HG03571 (cell line): ENCODE results near the gene CCDC78.

Source experiments
- ATAC-seq: cut with Tn5 transposase; IDR thresholded peaks from one replicate; pipeline ENCODE4 v1.9.1; 2021; ENCODE audit not compliant: unreplicated experiment

The CCDC78 gene

DNA sequence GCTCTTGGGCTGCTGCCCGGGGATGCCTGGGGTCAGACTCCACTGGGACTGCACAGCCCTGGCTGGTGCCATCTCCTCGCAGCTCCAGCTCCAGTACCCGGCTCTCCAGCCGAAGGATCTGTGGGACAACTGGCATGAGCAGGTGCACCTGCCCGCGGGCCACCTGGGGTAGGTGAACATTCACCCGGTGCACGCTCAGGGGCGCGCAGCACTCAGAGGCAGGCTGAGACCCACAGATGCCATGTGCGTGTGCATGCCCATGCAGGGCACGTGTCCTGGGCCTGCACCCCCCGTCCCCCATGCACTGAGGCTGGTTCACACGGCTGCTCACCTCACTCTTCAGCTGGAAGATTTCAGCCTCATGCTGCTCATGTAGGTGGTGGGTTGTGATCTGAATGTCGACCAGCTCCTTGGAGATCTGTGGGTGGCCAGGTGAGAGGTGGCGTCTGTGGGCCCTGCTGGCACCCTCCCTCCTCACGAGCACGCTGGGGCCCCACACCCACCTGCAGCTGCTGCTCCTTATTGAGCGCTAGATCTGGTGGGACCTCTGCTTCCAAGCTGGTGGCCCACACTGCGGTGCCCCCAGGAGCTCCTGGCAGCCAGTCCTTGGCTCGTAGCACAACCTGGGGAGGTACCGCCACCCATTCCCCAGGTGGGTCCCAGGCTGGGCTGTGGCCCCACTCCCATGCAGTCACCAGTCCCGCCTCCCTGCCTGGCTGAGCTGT, 618 bp downstream of the CCDC78 start:
- ATAC-seq = no peak

DNA sequence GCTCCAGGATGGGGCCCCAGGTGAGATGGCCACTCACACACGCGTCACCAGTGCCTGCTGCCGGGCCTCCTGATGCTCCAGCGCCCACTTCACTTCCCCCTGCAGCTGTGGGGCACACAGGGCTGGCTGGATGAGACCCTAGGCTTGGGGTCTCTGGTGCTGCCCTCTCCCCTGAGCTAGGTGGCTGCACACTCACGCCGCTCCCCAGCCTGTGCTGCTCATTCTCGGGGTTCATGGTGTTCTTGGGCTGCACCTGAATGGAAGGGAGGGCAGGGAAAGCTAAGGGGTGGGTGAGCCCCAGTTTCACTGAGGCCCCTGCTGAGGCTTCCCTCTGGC, 1.2 kb downstream of the CCDC78 start:
- ATAC-seq = no peak

DNA sequence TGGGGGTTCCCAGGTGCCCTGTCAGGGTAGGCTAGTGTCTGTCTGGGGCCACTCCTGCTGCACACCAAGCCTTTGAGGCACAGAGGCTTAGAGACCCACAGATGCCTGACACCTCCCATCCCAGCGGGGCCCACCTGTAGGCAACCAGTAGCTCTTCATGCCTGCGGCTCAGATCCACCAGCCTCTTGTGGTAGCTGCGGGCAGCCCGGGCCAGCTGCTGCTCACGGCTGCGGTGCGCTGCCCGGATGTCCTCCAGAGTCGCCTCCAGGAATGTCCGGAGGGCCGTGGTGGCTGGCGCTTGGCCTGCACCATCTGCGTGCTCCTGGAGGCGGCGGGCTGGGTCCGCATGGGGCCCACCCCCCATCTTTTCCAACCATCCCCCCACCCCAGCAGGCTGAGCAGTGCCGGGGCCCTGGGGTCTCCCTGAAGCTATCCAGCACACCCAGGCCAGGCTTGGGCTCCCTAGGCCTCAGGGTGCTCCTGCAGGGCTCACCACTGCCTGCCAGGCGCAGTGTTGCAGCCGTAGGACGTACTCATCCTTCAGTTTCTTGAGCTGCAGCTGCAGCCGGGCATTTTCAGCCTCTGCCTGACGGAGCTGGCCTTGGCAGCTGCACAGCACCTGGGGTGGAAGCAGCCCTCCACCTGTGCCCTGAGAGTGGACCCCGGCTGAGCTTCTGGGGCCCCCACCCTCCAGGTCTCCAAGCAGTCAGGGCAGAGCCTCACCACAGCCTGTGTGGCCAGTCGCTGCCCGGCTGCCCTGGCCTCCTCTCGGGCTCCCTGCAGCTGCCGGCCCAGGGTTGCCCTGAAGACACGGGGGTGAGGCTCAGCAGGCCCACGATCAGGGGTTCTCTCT, 1.8 kb downstream of the CCDC78 start:
- ATAC-seq = no peak

DNA sequence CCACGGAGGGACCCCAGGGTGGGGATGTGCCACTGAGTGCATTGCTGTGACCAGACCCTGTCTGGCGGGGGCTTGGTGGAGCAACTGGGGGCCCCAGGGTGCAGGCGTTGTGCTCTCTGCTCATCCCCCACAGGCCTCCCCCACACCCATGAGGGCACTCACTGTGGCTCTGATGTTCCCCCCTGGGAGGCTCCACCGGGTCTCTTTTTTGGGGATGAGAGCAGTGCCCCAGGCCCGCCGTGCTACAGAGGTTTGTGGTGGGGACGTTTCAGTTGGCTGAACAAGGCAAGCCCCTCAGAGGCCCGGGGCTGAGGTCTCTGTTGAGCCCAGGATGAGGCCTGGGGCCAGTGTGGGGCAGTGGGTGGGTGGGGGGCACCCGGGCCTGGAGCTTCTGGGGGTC, 2.5 kb downstream of the CCDC78 start:
- no peak for ATAC-seq

DNA sequence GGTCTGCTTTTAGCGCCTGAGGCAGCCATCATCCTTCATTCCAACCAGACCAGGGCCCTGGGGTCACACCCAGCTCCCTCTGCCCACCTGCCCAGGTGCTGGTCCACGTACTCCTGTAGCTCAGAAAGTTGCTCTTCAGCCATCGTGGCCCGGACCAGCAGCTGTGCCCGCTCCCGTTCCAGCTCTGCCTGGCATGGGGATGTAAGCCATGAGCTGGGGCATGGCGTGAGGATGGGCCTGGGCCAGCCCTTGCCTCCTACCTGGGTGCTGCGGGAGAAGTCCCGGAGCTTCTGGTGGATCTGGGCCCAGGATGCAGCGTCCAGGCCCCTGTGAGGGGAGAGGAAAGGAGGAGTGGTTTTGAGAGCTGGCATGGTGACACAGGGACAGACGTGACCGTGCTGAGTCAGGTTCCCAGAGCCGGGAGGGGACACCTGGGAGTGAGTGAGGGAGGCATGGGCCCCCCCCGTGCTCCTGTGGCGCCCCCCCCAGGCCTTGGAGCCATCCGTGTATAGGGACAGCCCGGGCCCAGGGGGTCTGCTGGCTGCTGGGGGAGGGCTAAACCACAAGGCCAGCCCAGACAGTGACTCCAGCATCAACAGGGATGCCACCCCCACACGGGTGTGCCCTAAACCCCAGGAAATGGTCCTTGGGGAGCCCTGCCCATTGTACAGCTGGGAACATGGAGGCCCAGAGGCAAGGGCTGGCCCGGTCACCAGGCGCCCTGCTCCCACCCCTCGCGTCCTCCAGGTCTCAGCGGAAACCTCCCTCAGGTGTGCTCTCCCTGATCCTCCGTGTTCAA, 3.2 kb downstream of the CCDC78 start:
- no peak for ATAC-seq

DNA sequence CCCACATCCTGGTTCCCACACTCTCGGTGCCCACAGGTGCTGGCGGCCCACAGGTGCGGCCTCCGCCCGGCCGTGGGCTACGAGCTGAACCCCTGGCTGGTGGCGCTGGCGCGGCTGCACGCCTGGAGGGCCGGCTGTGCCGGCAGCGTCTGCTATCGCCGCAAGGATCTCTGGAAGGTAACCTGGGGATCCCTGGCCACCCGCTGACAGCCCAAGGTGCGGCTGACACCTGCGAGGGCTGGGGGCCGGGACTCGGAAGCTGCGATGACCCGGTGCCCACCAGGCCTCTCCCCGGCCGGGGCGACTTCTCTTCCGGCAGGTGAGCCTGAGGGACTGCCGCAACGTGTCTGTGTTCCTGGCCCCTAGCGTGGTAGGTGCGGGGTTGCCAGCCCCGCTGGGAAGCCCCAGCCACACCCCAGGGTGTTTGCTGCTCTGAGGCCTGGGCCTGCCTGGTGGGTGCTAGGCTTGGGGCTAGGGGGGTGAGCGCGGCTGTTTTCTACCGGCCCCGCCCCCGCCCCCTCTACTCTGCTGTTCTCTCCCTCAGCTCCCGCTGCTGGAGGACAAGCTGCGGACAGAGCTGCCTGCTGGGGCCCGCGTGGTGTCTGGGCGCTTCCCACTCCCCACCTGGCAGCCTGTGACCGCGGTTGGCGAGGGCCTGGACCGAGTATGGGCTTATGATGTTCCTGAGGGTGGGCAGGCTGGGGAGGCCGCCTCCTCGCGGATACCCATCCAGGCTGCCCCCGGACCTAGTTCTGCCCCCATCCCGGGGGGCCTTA, 4.3 kb downstream of the CCDC78 start:
- ATAC-seq = no peak

DNA sequence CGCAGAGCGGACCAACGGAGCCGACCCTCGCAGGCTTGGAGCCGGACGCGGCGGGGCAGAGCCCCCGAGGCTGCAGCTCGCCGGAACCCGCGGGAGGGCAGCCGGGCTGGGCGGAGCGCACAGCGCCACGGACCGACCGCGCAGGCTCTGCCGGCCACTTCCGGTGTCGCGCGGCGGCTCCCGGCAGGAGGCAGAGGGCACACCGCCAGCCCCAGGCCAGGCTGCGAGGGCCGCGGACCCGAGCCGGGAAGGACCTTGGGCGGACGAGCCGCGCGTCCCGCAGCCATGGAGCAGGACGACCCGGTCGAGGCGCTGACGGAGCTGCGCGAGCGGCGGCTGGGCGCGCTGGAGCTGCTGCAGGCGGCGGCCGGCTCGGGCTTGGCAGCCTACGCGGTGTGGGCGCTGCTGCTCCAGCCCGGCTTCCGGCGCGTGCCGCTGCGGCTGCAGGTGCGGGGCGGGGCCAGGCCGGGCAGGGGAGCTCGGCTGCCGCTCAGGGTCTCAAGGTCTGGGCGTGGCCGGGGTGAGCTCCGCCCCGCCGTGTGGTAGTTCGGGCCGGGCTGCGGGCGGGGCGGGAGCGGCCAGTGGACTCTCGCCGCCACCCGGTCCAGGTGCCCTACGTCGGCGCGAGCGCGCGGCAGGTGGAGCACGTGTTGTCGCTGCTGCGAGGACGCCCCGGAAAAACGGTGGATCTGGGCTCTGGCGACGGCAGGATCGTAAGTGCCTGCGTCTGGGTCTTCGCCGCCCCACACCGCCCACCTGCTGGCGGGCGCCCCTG, 5.1 kb downstream of the CCDC78 start, which contains the start of gene ANTKMT:
Gene ANTKMT, plus strand, starts transcription at position 157 of the 775 bp plus-strand sequence. Its CDS starts 129 bp downstream, at position 286.
- ATAC-seq = peak; percentile 58

DNA sequence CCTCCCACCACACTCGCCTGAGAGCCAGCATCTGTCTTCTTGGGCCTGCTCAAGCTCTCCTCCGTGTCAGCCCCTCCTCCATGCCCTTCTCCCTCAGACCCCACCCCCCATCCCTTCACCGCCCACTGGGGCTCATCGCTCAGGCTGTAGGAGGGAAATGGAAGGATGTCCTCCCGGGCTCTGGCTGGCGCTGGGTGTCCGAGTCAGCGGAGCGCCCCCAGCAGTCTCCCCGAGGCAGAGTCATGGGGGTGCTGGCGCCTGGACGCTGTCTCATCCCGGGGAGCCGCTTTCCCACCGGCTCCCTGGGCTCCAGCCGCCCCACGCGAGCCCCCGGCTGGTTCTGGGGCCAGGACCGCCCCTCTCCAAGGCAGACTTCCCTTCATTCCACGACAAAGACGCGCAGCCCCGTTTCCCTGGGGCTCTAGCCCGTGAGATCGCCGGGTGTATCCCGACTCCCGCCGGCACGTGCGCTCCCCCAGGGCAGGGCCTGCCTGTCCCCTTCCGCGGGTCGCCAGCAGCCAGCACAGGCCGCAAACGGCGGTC, 5.7 kb downstream of the CCDC78 start:
- peak; percentile 9 for ATAC-seq

DNA sequence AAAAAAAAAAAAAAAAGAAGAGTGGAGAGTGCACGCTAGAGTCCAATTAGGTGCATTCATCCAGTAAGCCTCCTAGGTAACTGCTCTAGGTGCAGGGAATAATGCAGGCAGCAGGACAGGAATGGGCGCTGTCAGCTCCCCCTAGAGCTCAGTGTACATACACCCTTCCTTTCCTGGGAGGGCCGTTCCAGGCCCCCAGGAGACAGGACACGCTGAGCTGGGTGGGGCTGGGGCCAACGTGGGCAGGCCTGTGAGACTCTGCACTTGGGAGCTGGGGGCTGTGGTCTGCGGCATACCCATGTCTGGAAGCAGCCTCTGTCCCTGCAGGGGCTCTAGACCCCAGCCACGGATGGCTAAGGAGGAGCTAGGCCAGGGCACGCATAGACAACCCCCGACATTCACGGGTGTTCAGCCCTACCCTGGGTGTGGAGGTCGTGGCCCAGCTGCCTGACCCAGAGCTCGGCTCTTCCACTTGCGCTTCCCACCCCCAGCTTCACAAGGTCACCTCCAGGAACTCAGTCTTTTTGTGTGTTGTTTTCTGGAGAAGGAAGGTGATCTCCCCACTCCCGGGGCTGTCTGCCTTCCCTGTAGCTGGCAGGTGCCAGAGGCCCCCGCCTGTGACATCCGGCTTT, 6.3 kb downstream of the CCDC78 start:
- no peak for ATAC-seq

DNA sequence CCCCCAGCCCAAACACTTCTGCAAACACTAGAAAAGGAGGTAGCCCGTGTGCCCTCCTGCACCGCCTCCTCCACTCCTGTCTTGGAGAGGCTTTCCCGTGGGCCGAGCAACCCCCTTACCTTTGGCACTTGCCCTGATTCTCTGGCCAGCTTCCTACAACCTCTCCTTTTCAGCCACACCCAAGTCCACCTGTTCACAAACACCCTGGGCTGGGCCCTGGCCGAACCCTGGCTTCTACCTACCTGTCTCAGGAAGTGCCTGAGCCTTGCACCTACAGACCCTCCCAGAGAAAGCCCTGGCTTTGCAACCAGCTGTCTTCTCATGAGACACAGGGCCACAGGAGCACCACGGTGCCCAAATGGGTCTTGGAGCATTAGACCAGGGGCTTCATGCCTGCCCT, 7.3 kb downstream of the CCDC78 start:
- ATAC-seq = no peak

DNA sequence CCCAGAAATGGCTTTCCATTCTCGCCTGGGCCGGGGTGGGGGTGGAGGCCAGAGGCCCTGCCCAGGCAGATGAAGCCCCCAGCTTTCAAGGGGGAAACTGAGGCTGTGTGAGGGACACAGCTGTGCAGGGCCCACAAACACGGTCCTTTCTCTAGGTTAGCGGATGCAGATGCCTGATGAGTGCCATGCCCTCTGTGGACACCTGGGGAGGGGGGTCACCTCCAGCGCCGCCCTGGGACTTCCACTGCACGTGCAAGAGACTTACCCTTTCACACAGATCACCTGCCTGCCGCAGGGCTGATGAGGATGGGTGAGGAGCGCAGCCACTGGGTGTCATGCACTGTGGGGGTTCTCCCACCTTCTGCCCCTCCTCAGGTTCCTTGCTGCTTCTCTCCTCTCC, 7.9 kb downstream of the CCDC78 start:
- ATAC-seq = no peak

DNA sequence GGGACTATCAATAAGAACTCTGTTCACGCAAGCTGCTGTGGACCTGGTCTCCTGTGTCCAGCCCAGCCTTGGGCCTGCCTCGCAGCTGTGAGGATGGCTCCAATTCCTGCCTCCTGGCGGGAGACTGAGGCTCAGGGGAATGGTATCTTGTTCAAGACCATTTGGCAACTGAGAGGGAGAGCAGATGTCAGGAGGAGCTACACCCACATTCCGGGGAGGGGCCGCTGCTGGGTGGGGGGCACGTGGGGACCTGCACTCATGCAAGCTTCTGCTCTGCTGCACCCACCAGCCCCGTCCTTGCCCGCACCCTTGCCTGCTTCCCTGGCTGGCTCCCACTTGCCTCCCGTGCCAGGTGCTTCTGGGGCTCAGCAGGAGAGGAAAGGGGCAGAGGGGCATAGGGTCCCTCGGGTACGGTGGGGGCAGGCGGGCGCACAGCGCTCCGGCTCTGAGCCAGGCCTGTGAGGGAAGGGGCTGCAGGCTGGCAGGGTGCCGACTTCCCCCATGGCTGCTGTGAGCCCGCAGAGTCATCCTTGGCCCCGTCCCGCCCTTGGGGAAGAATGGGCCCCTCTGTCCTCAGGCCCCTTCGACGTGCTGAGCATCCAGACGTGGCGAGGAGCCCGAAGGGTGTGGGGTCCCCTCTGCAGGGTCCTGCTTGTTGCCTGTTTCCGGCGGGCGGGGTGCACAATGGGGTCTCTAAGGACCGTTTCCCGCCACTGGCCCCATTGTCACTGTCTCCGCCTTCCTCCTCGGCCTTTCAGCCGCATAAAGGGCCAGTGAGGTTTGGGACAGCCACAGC, 8.6 kb downstream of the CCDC78 start:
- no peak for ATAC-seq

DNA sequence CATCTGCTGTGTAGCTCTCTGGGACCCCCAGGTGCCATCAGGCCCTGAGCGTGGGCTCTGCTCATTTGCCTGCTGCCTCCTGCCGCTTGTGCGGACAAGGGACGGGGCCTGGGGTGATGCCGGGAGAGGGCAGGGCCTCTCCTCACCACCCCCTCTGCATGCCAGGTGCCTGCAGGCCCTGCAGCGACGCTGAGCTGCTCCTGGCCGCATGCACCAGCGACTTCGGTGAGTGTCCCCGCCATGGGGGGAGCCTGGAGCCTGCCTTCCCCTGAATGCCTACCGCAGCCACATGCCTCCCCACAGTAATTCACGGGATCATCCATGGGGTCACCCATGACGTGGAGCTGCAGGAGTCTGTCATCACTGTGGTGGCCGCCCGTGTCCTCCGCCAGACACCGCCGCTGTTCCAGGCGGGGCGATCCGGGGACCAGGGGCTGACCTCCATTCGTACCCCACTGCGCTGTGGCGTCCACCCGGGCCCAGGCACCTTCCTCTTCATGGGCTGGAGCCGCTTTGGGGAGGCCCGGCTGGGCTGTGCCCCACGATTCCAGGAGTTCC, 9.4 kb downstream of the CCDC78 start:
- ATAC-seq = no peak

DNA sequence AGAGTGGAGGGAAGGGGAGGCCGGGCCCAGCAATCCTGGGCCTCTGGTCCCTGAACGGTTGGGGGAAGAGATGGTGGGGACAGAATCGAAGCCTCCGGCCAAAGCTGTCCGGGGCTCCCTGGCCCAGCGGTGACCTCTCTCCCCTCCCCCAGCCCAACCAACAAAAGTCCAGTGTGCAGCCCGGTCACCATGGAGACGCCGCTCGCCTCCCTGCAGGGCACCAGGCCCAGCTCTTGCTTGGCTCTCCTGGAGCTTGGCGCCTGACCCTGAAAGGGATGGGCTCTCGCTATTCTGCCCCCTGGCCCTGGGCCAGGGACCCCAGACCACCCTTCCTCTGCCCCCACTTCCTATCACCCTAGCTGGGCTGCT, 10.1 kb downstream of the CCDC78 start:
- ATAC-seq = no peak

DNA sequence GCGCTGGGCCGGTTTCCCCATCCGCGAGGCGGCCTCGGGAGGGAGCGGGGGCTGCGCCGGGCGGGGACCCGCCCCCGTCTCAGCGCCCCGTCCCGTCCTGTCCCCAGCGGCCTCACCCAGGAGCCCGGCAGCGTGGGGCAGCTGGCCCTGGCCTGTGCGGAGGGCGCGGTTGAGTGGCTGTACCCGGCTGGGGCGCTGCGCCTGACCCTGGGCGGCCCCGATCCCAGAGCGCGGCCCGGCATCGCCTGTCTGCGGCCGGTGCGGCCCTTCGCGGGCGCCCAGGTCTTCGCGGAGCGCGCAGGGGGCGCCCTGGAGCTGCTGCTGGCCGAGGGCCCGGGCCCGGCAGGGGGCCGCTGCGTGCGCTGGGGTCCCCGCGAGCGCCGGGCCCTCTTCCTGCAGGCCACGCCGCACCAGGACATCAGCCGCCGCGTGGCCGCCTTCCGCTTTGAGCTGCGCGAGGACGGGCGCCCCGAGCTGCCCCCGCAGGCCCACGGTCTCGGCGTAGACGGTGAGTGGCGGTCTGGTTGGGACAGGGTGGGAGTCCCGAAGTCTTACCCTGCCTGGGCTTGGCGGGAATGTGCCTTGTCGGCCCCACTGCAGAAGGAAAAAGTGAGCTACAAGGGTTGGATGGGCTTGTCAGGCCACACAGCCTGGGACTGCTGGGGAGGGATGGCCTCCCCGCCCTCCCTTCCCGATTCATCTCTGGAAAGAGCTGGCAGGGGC, 10.6 kb downstream of the CCDC78 start:
- ATAC-seq = no peak

DNA sequence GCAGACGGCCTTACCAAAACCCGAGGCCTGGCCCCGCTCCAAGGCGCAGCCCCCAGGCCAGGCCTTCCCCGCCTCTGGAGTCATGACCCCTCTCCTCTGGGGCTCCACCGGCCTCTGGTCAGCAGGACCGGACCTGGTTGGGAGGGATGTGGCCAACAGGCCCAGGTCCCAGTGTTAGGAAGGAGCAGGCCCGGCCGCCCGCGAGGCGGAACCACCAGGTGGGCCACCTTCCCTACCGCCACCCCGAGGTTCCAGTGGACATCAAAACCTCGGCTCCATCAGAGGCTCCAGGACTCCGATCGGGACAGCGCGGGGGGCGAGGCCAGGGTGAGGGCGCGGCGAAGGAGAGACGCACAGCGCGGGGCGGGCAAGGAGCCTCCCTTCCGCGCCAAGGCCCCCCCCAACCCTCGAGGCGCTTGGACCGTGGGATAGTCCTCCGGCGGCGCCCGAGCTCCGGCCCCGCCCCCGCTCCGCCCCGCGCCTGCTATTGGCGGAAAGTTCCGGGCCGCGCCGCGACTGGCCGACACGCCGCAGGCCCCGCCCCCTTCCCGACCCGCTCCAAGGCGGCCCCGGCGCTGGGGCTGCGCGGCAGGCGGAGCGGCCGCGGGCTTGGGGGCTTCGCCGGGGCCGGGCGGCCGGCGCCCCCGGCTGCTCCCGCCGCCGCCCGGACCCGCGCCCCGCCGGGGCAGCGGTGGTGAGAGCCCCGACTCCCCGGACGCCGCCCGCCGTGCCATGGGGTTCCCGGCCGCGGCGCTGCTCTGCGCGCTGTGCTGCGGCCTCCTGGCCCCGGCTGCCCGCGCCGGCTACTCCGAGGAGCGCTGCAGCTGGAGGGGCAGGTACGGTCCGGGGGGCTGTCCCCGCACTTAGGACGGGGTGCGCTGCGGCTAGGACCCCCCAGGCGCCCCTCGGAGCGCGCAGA, 11.4 kb downstream of the CCDC78 start, which contains the start of gene METRN:
Gene METRN, plus strand, starts transcription at position 561 of the 919 bp plus-strand sequence. Its CDS starts 172 bp downstream, at position 733.
- peak; percentile 68 for ATAC-seq
